A549 (cell line): ENCODE results near the gene KMT5C. TPM values are rescaled to one million over a fixed set of nuclear protein-coding genes. Genes with fewer than 3 reads are reported as not detected.

ENCODE experiments used
- ATAC-seq, 2 experiments: fragments of 200-7000 bp in 1 of 2; fragments of >200 bp in 1 of 2; cut with Nextera tagmentation in 1 of 2; cut with Tn5 transposase in 1 of 2; 3 replicates each; pipeline versions ENCODE4 v1.8.0 to v1.9.1; 2018 to 2020; ENCODE audit warnings: mild to moderate bottlenecking in 1 of 2, moderate library complexity in 1 of 2
- CTCF ChIA-PET: fragments of 300-600 bp; sonication (Branson Sonifier 250); formaldehyde crosslinking; extraction: SDS; loops from one replicate; lab custom pipeline; 2021; ENCODE audit warnings: antibody characterized with exemption, inconsistent platforms; lab: Yijun Ruan, JAX
- POLR2A ChIA-PET: fragments of 350-600 bp; formaldehyde crosslinking; extraction: SDS; loops from one replicate; lab custom pipeline; 2021; ENCODE audit warnings: antibody characterized with exemption, inconsistent platforms; lab: Yijun Ruan, JAX
- DNase-seq, 2 experiments: peaks; one replicate each; pipeline versions ENCODE4 v3.0.0 to v3.0.0-alpha.2; 2011 to 2016; ENCODE audit warnings: low read depth in 1 of 2, low spot score in 1 of 2
- FAIRE-seq: peaks from 2 replicates; lab custom pipeline; 2011; peaks lifted over from hg19 to GRCh38; lab: Jason Lieb, UNC
- H3K27ac ChIP-seq, 2 experiments: fragments of >200 bp; sonication (Bioruptor Twin); formaldehyde crosslinking; 3 replicates each; pipeline ENCODE4 v1.5.1; 2016 to 2017
- H3K4me1 ChIP-seq: fragments of >200 bp; sonication (Bioruptor Twin); formaldehyde crosslinking; 3 replicates; pipeline ENCODE4 v1.6.1; 2016
- H3K4me2 ChIP-seq: fragments of >200 bp; sonication (Bioruptor Twin); formaldehyde crosslinking; 3 replicates; pipeline ENCODE4 v1.6.1; 2016
- H3K4me3 ChIP-seq: fragments of >200 bp; sonication (Bioruptor Twin); formaldehyde crosslinking; 3 replicates; pipeline ENCODE4 v1.5.1; 2016
- H3K9me3 ChIP-seq: fragments of >200 bp; sonication (Bioruptor Twin); formaldehyde crosslinking; 3 replicates; pipeline ENCODE4 v1.6.1; 2016
- CEBPB ChIP-seq, 2 experiments: fragments of >200 bp in 1 of 2; sonication (Bioruptor Twin) in 1 of 2; formaldehyde crosslinking in 1 of 2; IDR thresholded peaks; 2 replicates each; pipeline ENCODE4 v1.6.1; 2012 to 2016
- EHF ChIP-seq: fragments of 250-450 bp; sonication (Bioruptor Pico); IDR thresholded peaks from 2 replicates; pipeline ENCODE4 v1.5.0; 2020; ENCODE audit warnings: mild to moderate bottlenecking
- EHMT2 ChIP-seq: fragments of 200-600 bp; sonication (generic); IDR thresholded peaks from 2 replicates; pipeline ENCODE4 v1.6.1; 2016; ENCODE audit warnings: antibody characterized with exemption, low read depth, mild to moderate bottlenecking, moderate library complexity
- EP300 ChIP-seq, 2 experiments: fragments of >200 bp; sonication (Bioruptor Twin); formaldehyde crosslinking; IDR thresholded peaks; 2 replicates in 1 of 2; 3 replicates in 1 of 2; pipeline ENCODE4 v1.6.1; 2016 to 2017
- FOSB ChIP-seq: fragments of 250-450 bp; sonication (Bioruptor Pico); IDR thresholded peaks from 2 replicates; pipeline ENCODE4 v1.5.0; 2020; ENCODE audit warnings: mild to moderate bottlenecking, moderate library complexity
- FOSL2 ChIP-seq, 2 experiments: fragments of 450-650 bp in 1 of 2; fragments of >200 bp in 1 of 2; sonication (Bioruptor Twin) in 1 of 2; formaldehyde crosslinking; IDR thresholded peaks; 2 replicates each; pipeline versions ENCODE4 v1.5.0 to v1.6.1; 2016 to 2020; ENCODE audit warnings: mild to moderate bottlenecking in 1 of 2, moderate library complexity in 1 of 2
- FOXS1 ChIP-seq: fragments of 250-450 bp; sonication (Bioruptor Pico); IDR thresholded peaks from 2 replicates; pipeline ENCODE4 v1.5.0; 2020; ENCODE audit warnings: mild to moderate bottlenecking, moderate library complexity
- GATA3 ChIP-seq: IDR thresholded peaks from 2 replicates; pipeline ENCODE4 v1.6.1; 2012; ENCODE audit warnings: borderline replicate concordance
- HOXA7 ChIP-seq: fragments of 250-450 bp; sonication (Bioruptor Pico); IDR thresholded peaks from 2 replicates; pipeline ENCODE4 v1.5.0; 2020; ENCODE audit warnings: mild to moderate bottlenecking, moderate library complexity
- HOXB13 ChIP-seq: fragments of 250-450 bp; sonication (Bioruptor Pico); IDR thresholded peaks from 2 replicates; pipeline ENCODE4 v1.5.0; 2020; ENCODE audit warnings: low read depth, mild to moderate bottlenecking, moderate library complexity
- JUN ChIP-seq, 2 experiments: fragments of >200 bp; sonication (Bioruptor Twin); formaldehyde crosslinking; IDR thresholded peaks; 2 replicates in 1 of 2; 3 replicates in 1 of 2; pipeline ENCODE4 v1.6.1; 2016 to 2017
- KDM5A ChIP-seq: fragments of 200-600 bp; sonication (generic); IDR thresholded peaks from 2 replicates; pipeline ENCODE4 v1.6.1; 2016; ENCODE audit warnings: antibody characterized with exemption, mild to moderate bottlenecking
- MAFK ChIP-seq: fragments of 450-650 bp; IDR thresholded peaks from 2 replicates; pipeline ENCODE4 v1.6.1; 2014; ENCODE audit not compliant: partially characterized antibody
- MAZ ChIP-seq: fragments of 150-350 bp; IDR thresholded peaks from 2 replicates; pipeline ENCODE4 v1.6.1; 2014; ENCODE audit warnings: antibody characterized with exemption, low read depth, low read length, borderline replicate concordance
- NPAS2 ChIP-seq: fragments of 250-450 bp; sonication (Bioruptor Pico); IDR thresholded peaks from 2 replicates; pipeline ENCODE4 v1.8.0; 2022; ENCODE audit warnings: mild to moderate bottlenecking, moderate library complexity, borderline replicate concordance
- RAD21 ChIP-seq, 2 experiments: fragments of >200 bp in 1 of 2; sonication (Bioruptor Twin) in 1 of 2; formaldehyde crosslinking in 1 of 2; IDR thresholded peaks in 1 of 2; conservative IDR thresholded peaks in 1 of 2; 2 replicates in 1 of 2; 3 replicates in 1 of 2; pipeline ENCODE4 v1.6.1; 2012 to 2018; ENCODE audit warnings: inconsistent platforms in 1 of 2
- RNF2 ChIP-seq: fragments of 200-600 bp; sonication (generic); IDR thresholded peaks from 2 replicates; pipeline ENCODE4 v1.6.1; 2016; ENCODE audit warnings: low read depth, mild to moderate bottlenecking, antibody characterized with exemption, moderate library complexity, borderline replicate concordance
- SMC3 ChIP-seq: fragments of >200 bp; sonication (Bioruptor Twin); formaldehyde crosslinking; IDR thresholded peaks from 3 replicates; pipeline ENCODE4 v1.6.1; 2018; ENCODE audit warnings: inconsistent platforms
- SREBF2 ChIP-seq: fragments of 450-650 bp; IDR thresholded peaks from 2 replicates; pipeline ENCODE4 v1.6.1; 2014; ENCODE audit warnings: mild to moderate bottlenecking, moderate library complexity
- TFCP2L1 ChIP-seq: fragments of 250-450 bp; sonication (Bioruptor Pico); IDR thresholded peaks from 2 replicates; pipeline ENCODE4 v1.5.0; 2021; ENCODE audit warnings: mild to moderate bottlenecking
- TP53 ChIP-seq: fragments of 250-450 bp; sonication (Bioruptor Pico); IDR thresholded peaks from 2 replicates; pipeline ENCODE4 v1.5.0; 2021; ENCODE audit warnings: mild to moderate bottlenecking, moderate library complexity
- WGBS: methylation state at CpG from one replicate; pipeline ENCODE4 v1.1.6; 2017; ENCODE audit errors: missing lambda C conversion rate; 5-methylcytosine and 5-hydroxymethylcytosine counted together
- polyA plus RNA-seq, 4 experiments: library from polyadenylated mRNA; depleted of rRNA in 3 of 4; stranded (reverse); fragments of >200 nt; fragmentation: RNase III in 1 of 4; extraction: RNeasy Plus Mini Kit Qiagen cat#74134 plus additional on column Dnase treatment in 1 of 4; gene quantifications; 2 replicates in 3 of 4; 3 replicates in 1 of 4; pipeline ENCODE4 v1.2.3, GENCODE V29; 2011 to 2017
- TF ChIP-seq, protein P1 (sequence below): IDR thresholded peaks from 2 replicates; pipeline ENCODE4 v1.6.1; 2012
- TF ChIP-seq, protein P2 (sequence below): fragments of >200 bp; sonication (Bioruptor Twin); formaldehyde crosslinking; IDR thresholded peaks from 3 replicates; pipeline ENCODE4 v1.5.1; 2016
- TF ChIP-seq, protein P3 (sequence below): IDR thresholded peaks from 2 replicates; pipeline ENCODE4 v1.6.1; 2012
- TF ChIP-seq, protein P4 (sequence below): IDR thresholded peaks from 2 replicates; pipeline ENCODE4 v1.6.1; 2012; ENCODE audit warnings: low read depth, borderline replicate concordance

Gene KMT5C
- polyA plus RNA-seq, 2 of the 4 experiments (the other 2 are of a cell fraction), result 9.5 to 15.2 TPM

DNA sequence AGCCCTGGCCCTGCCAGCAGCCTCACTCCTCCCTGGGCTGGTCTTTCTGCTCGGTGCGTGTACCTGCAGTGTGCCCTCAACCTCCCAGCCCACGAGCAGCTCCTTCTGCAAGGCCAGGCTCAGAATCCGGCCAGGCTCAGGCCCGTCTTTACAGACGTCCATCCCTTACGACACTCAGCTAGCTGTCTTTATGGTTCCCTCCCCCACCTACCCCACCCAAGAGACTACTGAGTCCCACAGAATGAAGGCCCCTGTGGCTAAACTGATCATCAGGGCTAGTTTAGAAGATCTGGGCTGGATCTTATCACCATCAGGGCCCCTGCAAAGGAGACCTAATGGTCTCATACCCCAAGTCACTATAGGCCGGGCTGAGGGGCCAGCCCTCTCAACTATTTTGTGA is 25.3 kb upstream of the KMT5C start:
- Histone ChIP-seq H3K4me2 (no peak overlapping the region), H3K4me3 (no peak overlapping the region), H3K4me1 (no peaks in the 10 kb centered on the region), H3K27ac (no peak overlapping the region), H3K9me3 (no peaks in the 10 kb centered on the region)
- WGBS, result 73% methylated on average over 8 of the region's 8 CpGs
- ChIA-PET POLR2A (interaction anchor here (2.3 kb wide), 1 partner anchor 93 kb away, joined by 6 read pairs; the partner anchor contains the start of gene UBE2S), CTCF (interaction anchor here (0.7 to 21.1 kb wide), 4 partner anchors 11 to 104 kb away, joined by 3 to 306 read pairs (median 10); no protein-coding TSS in a partner anchor)
- no peak for DNase-seq
- ATAC-seq, result peak in 1 of 2 experiments; percentile 12; a peak in 1 of 6 replicates
- FAIRE-seq, result no peak
- TF ChIP-seq KDM5A (no peak), HOXA7 (CRISPR knock-in tag) (no peak), GATA3 (no peak), SREBF2 (no peak), FOXS1 (CRISPR knock-in tag) (no peak), CEBPB (IDR thresholded peaks at IDR 0.05) (no peak), RAD21 (conservative IDR thresholded peaks at IDR 0.05 in 1 of 2, IDR thresholded peaks at IDR 0.05 in 1 of 2) (no peak), EHF (CRISPR knock-in tag) (no peak), SMC3 (no peak), JUN (IDR thresholded peaks at IDR 0.05) (no peak), TFCP2L1 (no peak), NPAS2 (no peak), EP300 (IDR thresholded peaks at IDR 0.05) (no peak), FOSB (CRISPR knock-in tag) (no peak), MAFK (no peak)
- TF ChIP-seq, protein P1, sequence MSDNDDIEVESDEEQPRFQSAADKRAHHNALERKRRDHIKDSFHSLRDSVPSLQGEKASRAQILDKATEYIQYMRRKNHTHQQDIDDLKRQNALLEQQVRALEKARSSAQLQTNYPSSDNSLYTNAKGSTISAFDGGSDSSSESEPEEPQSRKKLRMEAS, result no peak
- TF ChIP-seq, protein P2, sequence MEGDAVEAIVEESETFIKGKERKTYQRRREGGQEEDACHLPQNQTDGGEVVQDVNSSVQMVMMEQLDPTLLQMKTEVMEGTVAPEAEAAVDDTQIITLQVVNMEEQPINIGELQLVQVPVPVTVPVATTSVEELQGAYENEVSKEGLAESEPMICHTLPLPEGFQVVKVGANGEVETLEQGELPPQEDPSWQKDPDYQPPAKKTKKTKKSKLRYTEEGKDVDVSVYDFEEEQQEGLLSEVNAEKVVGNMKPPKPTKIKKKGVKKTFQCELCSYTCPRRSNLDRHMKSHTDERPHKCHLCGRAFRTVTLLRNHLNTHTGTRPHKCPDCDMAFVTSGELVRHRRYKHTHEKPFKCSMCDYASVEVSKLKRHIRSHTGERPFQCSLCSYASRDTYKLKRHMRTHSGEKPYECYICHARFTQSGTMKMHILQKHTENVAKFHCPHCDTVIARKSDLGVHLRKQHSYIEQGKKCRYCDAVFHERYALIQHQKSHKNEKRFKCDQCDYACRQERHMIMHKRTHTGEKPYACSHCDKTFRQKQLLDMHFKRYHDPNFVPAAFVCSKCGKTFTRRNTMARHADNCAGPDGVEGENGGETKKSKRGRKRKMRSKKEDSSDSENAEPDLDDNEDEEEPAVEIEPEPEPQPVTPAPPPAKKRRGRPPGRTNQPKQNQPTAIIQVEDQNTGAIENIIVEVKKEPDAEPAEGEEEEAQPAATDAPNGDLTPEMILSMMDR, result no peak

DNA sequence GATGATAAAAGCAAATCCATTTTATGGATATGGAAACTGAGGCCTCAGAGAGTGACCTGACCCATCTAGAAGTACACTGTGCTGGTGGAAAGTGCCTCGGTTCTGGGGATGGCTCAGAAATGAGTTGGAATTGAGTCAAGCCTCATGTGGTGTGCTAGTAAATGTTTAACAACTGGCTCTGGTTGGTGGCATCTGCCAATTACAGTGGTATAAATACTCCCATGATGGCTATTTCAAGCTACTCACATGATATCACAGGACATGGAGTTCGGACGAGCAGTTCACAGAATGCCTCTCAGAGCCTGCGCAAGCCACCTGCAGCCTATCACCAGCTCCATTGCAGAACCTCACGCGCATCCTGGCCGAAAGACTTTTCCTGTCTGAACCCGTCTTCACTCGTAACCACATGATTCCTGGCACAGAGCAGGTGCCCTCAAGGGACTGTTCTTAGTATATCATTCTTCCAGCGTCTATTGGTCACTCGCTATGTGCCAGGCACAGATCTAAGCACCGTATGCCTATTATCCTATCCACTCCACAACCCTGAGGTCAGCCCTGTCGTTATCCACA is 23.6 kb upstream of the KMT5C start:
- H3K27ac ChIP-seq, result no peak overlapping the region
- ChIA-PET CTCF (interaction anchor here (0.7 to 21.1 kb wide), 5 partner anchors 9 to 102 kb away, joined by 3 to 306 read pairs (median 4); partner anchors contain the start of genes KMT5C and TMEM150B), POLR2A (no interaction called here)
- ATAC-seq, result no peak
- 83% methylated on average over 13 of the region's 13 CpGs for WGBS
- no peak for FAIRE-seq
- no peak overlapping the region for H3K4me2 ChIP-seq
- no peaks in the 10 kb centered on the region for H3K4me1 ChIP-seq
- no peak for DNase-seq
- TF ChIP-seq, protein P3, sequence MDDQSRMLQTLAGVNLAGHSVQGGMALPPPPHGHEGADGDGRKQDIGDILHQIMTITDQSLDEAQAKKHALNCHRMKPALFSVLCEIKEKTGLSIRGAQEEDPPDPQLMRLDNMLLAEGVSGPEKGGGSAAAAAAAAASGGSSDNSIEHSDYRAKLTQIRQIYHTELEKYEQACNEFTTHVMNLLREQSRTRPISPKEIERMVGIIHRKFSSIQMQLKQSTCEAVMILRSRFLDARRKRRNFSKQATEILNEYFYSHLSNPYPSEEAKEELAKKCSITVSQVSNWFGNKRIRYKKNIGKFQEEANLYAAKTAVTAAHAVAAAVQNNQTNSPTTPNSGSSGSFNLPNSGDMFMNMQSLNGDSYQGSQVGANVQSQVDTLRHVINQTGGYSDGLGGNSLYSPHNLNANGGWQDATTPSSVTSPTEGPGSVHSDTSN, result no peak
- TF ChIP-seq HOXB13 (CRISPR knock-in tag) (no peak), FOSL2 (IDR thresholded peaks at IDR 0.05) (no peak), FOSL2 (CRISPR knock-in tag; IDR thresholded peaks at IDR 0.05) (no peak), SMC3 (no peak), MAZ (no peak), TP53 (no peak), FOXS1 (CRISPR knock-in tag) (no peak), RNF2 (no peak), EHMT2 (no peak), RAD21 (conservative IDR thresholded peaks at IDR 0.05 in 1 of 2, IDR thresholded peaks at IDR 0.05 in 1 of 2) (no peak)
- TF ChIP-seq, protein P4, sequence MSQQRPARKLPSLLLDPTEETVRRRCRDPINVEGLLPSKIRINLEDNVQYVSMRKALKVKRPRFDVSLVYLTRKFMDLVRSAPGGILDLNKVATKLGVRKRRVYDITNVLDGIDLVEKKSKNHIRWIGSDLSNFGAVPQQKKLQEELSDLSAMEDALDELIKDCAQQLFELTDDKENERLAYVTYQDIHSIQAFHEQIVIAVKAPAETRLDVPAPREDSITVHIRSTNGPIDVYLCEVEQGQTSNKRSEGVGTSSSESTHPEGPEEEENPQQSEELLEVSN, result no peak
- H3K4me3 ChIP-seq, result no peak overlapping the region
- H3K9me3 ChIP-seq, result no peaks in the 10 kb centered on the region
